Ovary (tissue), 3 donors: ENCODE results near the gene CNN3.

Experiments
- EP300 ChIP-seq: sonication (generic); formaldehyde crosslinking; IDR thresholded peaks from one replicate; pipeline ENCODE4 v1.6.1; 2017; ENCODE audit warnings: antibody characterized with exemption
- POLR2A ChIP-seq: fragments of 450-650 bp; IDR thresholded peaks from one replicate; pipeline ENCODE4 v1.6.1; 2017; ENCODE audit warnings: antibody characterized with exemption, mild to moderate bottlenecking, moderate library complexity
- TF ChIP-seq, protein P1 (sequence below), 3 donors: fragments of 450-650 bp in 2 of 3; fragments of 200-600 bp in 1 of 3; IDR thresholded peaks; one replicate each; pipeline versions ENCODE4 v1.5.1 to v1.8.0; 2016 to 2022; ENCODE audit warnings: antibody characterized with exemption in 3 of 3, mild to moderate bottlenecking in 1 of 3
- donor health status: DM: no; HTN: no; CAD: no.

DNA sequence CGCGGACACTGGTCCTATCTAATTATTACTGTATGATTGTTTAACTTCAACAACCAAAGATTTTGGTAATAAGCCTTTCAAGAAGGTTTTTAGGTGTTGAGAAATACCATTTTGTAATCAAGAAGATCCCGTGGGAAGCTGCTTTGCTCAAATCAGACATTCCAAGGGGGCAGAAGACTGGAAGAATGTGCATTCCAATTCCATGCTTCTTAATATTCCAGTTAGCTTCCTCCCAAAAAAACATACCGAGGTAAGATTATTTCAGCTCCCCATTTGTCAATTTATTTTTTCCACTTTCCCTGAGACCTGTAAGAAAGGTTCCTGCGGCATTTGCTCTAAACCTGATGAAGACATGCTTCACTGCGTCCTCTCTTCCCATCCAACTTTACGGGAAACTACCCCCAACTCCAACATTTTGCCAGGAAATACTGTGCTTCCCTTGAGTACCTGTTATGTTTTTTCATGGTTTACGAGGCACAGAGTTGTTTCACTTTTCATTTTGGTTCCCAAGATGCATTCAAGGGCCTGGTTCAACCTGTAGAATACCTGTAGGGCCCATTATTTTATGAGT is 4.1 kb downstream of the CNN3 start:
- TF ChIP-seq EP300 (no peak), POLR2A (no peak)
- TF ChIP-seq, protein P1, sequence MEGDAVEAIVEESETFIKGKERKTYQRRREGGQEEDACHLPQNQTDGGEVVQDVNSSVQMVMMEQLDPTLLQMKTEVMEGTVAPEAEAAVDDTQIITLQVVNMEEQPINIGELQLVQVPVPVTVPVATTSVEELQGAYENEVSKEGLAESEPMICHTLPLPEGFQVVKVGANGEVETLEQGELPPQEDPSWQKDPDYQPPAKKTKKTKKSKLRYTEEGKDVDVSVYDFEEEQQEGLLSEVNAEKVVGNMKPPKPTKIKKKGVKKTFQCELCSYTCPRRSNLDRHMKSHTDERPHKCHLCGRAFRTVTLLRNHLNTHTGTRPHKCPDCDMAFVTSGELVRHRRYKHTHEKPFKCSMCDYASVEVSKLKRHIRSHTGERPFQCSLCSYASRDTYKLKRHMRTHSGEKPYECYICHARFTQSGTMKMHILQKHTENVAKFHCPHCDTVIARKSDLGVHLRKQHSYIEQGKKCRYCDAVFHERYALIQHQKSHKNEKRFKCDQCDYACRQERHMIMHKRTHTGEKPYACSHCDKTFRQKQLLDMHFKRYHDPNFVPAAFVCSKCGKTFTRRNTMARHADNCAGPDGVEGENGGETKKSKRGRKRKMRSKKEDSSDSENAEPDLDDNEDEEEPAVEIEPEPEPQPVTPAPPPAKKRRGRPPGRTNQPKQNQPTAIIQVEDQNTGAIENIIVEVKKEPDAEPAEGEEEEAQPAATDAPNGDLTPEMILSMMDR (IDR thresholded peaks at IDR 0.05): no peak
